H9 (cell line): ENCODE results near the gene DERL2. TPM values are rescaled to one million over a fixed set of nuclear protein-coding genes. Genes with fewer than 3 reads are reported as not detected.

Source experiments
- DNase-seq: peaks from one replicate; pipeline ENCODE4 v3.0.0-alpha.2; 2017
- H2AFZ ChIP-seq: one replicate; pipeline ENCODE4 v1.6.1; 2013; ENCODE audit warnings: mild to moderate bottlenecking, low read length, control low read depth, moderate library complexity
- H2AK5ac ChIP-seq: 2 replicates; pipeline ENCODE4 v1.6.1; 2013; ENCODE audit warnings: low read length, control low read depth, mixed read lengths; ENCODE audit not compliant: insufficient read length
- H2BK120ac ChIP-seq: one replicate; pipeline ENCODE4 v1.6.1; 2013; ENCODE audit warnings: low read depth, mild to moderate bottlenecking, low read length, control low read depth, inconsistent platforms; ENCODE audit not compliant: poor library complexity, severe bottlenecking
- H2BK12ac ChIP-seq: 2 replicates; pipeline ENCODE4 v1.6.1; 2013; ENCODE audit warnings: low read length, control low read depth, mixed read lengths, low read depth; ENCODE audit not compliant: insufficient read length
- H2BK15ac ChIP-seq: 2 replicates; pipeline ENCODE4 v1.6.1; 2013; ENCODE audit warnings: low read depth, low read length, control low read depth
- H2BK20ac ChIP-seq: one replicate; pipeline ENCODE4 v1.6.1; 2013; ENCODE audit warnings: low read depth, mild to moderate bottlenecking, low read length, control low read depth, inconsistent platforms; ENCODE audit not compliant: poor library complexity, severe bottlenecking
- H2BK5ac ChIP-seq: 2 replicates; pipeline ENCODE4 v1.6.1; 2013; ENCODE audit warnings: low read length, control low read depth, mixed read lengths; ENCODE audit not compliant: insufficient read length
- H3K14ac ChIP-seq: 2 replicates; pipeline ENCODE4 v1.6.1; 2013; ENCODE audit warnings: low read length, control low read depth; ENCODE audit not compliant: insufficient read depth
- H3K18ac ChIP-seq: 2 replicates; pipeline ENCODE4 v1.6.1; 2013; ENCODE audit warnings: low read depth, mild to moderate bottlenecking, mixed read lengths, low read length, control low read depth; ENCODE audit not compliant: insufficient read length
- H3K23ac ChIP-seq: 2 replicates; pipeline ENCODE4 v1.6.1; 2013; ENCODE audit warnings: low read length, control low read depth, mixed read lengths, low read depth; ENCODE audit not compliant: insufficient read length
- H3K23me2 ChIP-seq: 2 replicates; pipeline ENCODE4 v1.6.1; 2013; ENCODE audit warnings: low read depth, mild to moderate bottlenecking, mixed read lengths, low read length, control low read depth; ENCODE audit not compliant: insufficient read length, poor library complexity, severe bottlenecking
- H3K27ac ChIP-seq: 2 replicates; pipeline ENCODE4 v1.5.1; 2013; ENCODE audit warnings: low read length, control low read depth, mixed read lengths, low read depth; ENCODE audit not compliant: insufficient read length
- H3K27me3 ChIP-seq: 2 replicates; pipeline ENCODE4 v1.6.1; 2013; ENCODE audit warnings: low read length, control low read depth, inconsistent platforms; ENCODE audit not compliant: insufficient read depth
- H3K4ac ChIP-seq: 2 replicates; pipeline ENCODE4 v1.6.1; 2013; ENCODE audit warnings: low read depth, mild to moderate bottlenecking, control low read depth, inconsistent platforms, low read length, moderate library complexity
- H3K4me1 ChIP-seq: 2 replicates; pipeline ENCODE4 v1.6.1; 2013; ENCODE audit warnings: low read length, control low read depth, inconsistent platforms; ENCODE audit not compliant: insufficient read depth
- H3K4me2 ChIP-seq: 2 replicates; pipeline ENCODE4 v1.6.1; 2013; ENCODE audit warnings: low read length, control low read depth, mixed read lengths; ENCODE audit not compliant: insufficient read length, insufficient read depth
- H3K56ac ChIP-seq: 2 replicates; pipeline ENCODE4 v1.6.1; 2013; ENCODE audit warnings: low read depth, mild to moderate bottlenecking, mixed read lengths, low read length, control low read depth; ENCODE audit not compliant: insufficient read length
- H3K79me1 ChIP-seq: 2 replicates; pipeline ENCODE4 v1.6.1; 2013; ENCODE audit warnings: low read depth, mild to moderate bottlenecking, moderate library complexity, low read length, control low read depth, inconsistent platforms; ENCODE audit not compliant: insufficient read depth, poor library complexity, severe bottlenecking
- H3K79me2 ChIP-seq: 2 replicates; pipeline ENCODE4 v1.6.1; 2013; ENCODE audit warnings: low read length, control low read depth, inconsistent platforms; ENCODE audit not compliant: insufficient read depth
- H3K9ac ChIP-seq: 2 replicates; pipeline ENCODE4 v1.6.1; 2013; ENCODE audit warnings: low read length, control low read depth, mixed read lengths; ENCODE audit not compliant: insufficient read length; ENCODE audit errors: extremely low read depth
- H3K9me3 ChIP-seq: one replicate; pipeline ENCODE4 v1.6.1; 2013; ENCODE audit warnings: low read depth, low read length, inconsistent platforms; ENCODE audit not compliant: control insufficient read depth
- H3T11ph ChIP-seq: one replicate; pipeline ENCODE4 v1.6.1; 2013; ENCODE audit warnings: mild to moderate bottlenecking, low read length, control low read depth, inconsistent platforms
- H4K20me1 ChIP-seq: one replicate; pipeline ENCODE4 v1.6.1; 2013; ENCODE audit not compliant: control insufficient read depth, insufficient read length, insufficient read depth
- H4K5ac ChIP-seq: 2 replicates; pipeline ENCODE4 v1.6.1; 2013; ENCODE audit warnings: low read depth, mild to moderate bottlenecking, mixed read lengths, low read length, control low read depth; ENCODE audit not compliant: insufficient read length
- H4K8ac ChIP-seq: replicated peaks from 2 replicates; pipeline ENCODE4 v1.6.1; 2013; ENCODE audit warnings: low read length, control low read depth, mixed read lengths, low read depth; ENCODE audit not compliant: insufficient read length
- H4K91ac ChIP-seq: 2 replicates; pipeline ENCODE4 v1.6.1; 2013; ENCODE audit warnings: low read depth, mild to moderate bottlenecking, moderate library complexity, mixed read lengths, low read length, control low read depth; ENCODE audit not compliant: insufficient read length
- H3K27ac Mint-ChIP-seq, 3 experiments: 2 replicates in 2 of 3; 3 replicates in 1 of 3; pipeline ENCODE4 v1.8.0; 2020 to 2021; ENCODE audit warnings: mixed read lengths in 3 of 3, mild to moderate bottlenecking in 1 of 3, moderate library complexity in 1 of 3
- H3K27me3 Mint-ChIP-seq: 2 replicates; pipeline ENCODE4 v1.8.0; 2021; ENCODE audit warnings: low read depth, mild to moderate bottlenecking, moderate library complexity, mixed read lengths
- H3K36me3 Mint-ChIP-seq, 3 experiments: 2 replicates in 2 of 3; 3 replicates in 1 of 3; pipeline ENCODE4 v1.8.0; 2020 to 2021; ENCODE audit warnings: low read depth in 3 of 3, mixed read lengths in 3 of 3; ENCODE audit not compliant: insufficient read depth in 1 of 3
- H3K4me1 Mint-ChIP-seq, 2 experiments: 2 replicates each; pipeline ENCODE4 v1.8.0; 2020; ENCODE audit warnings: mixed read lengths in 2 of 2
- H3K4me3 Mint-ChIP-seq, 2 experiments: 2 replicates in 1 of 2; 3 replicates in 1 of 2; pipeline ENCODE4 v1.8.0; 2020 to 2021; ENCODE audit warnings: mild to moderate bottlenecking in 2 of 2, mixed read lengths in 2 of 2, moderate library complexity in 1 of 2
- H3K9me3 Mint-ChIP-seq, 2 experiments: 2 replicates in 1 of 2; 3 replicates in 1 of 2; pipeline ENCODE4 v1.8.0; 2020; ENCODE audit warnings: mild to moderate bottlenecking in 2 of 2, mixed read lengths in 2 of 2, moderate library complexity in 1 of 2
- WGBS: extraction: QIAGEN DNeasy Blood & Tissue Kit; methylation state at CpG from one replicate; pipeline ENCODE4 v1.1.7; 2013; ENCODE audit warnings: missing lambda C conversion rate, low lambda C conversion rate, mixed read lengths; ENCODE audit not compliant: insufficient read length; ENCODE audit errors: extremely low coverage; 5-methylcytosine and 5-hydroxymethylcytosine counted together
- total RNA-seq: library from RNA; stranded (reverse); gene quantifications from 2 replicates; pipeline ENCODE4 v1.2.1, GENCODE V29; 2021
- TF ChIP-seq, protein P1 (sequence below): fragments of 200-600 bp; sonication (generic); conservative IDR thresholded peaks from 3 replicates; pipeline ENCODE4 v1.8.0; 2021; ENCODE audit warnings: antibody characterized with exemption, mild to moderate bottlenecking

Gene DERL2
- total RNA-seq, 1 experiment from 2014 or later, result 83.2 TPM

DNA sequence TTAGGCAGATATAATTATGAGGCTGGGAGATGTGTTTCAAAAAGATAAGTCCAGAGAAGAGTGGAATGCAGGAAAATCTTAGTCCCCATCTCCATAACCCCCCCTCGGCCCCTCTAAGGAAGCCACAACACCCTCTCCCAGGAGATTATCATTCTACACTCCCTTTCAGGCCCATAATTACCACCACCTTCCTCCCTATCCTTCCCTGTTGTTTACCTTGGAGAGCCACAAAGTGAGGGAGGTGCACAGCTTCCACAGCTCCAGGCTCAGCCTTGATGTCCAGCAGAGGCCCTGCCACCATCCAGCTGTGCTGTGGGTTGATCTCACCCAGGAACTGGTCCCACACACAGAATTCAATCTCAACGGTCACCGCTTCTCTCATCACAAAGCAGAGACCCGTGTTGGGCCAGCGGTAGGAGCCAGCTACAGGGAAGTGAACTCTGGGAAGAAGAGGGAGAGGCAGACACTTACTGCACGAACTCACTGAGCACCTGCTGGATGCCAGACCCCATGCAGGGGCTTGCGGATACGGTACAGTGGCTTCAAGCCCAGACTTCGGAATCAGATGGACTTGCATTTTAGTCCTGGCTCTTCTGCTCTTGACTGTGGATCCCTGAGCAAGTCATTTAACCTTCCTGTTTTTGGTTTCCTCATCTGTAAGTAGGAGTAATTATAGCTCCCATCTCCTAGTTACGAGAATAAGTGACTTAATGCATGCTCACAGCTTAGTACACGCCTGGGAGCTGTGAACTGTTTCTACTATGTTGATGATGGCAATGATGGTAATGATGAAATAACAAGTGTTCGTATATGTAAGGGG lies 44.5 kb upstream of the DERL2 start:
- H3T11ph ChIP-seq, result no peak overlapping the region
- no peak overlapping the region for H2AK5ac ChIP-seq
- H4K20me1 ChIP-seq, result no peaks in the 10 kb centered on the region
- no peak overlapping the region for H2BK120ac ChIP-seq
- TF ChIP-seq, protein P1, sequence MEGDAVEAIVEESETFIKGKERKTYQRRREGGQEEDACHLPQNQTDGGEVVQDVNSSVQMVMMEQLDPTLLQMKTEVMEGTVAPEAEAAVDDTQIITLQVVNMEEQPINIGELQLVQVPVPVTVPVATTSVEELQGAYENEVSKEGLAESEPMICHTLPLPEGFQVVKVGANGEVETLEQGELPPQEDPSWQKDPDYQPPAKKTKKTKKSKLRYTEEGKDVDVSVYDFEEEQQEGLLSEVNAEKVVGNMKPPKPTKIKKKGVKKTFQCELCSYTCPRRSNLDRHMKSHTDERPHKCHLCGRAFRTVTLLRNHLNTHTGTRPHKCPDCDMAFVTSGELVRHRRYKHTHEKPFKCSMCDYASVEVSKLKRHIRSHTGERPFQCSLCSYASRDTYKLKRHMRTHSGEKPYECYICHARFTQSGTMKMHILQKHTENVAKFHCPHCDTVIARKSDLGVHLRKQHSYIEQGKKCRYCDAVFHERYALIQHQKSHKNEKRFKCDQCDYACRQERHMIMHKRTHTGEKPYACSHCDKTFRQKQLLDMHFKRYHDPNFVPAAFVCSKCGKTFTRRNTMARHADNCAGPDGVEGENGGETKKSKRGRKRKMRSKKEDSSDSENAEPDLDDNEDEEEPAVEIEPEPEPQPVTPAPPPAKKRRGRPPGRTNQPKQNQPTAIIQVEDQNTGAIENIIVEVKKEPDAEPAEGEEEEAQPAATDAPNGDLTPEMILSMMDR, result no peak
- Mint-ChIP-seq H3K27ac (no peak overlapping the region), H3K4me3 (no peak overlapping the region), H3K9me3 (no peaks in the 10 kb centered on the region), H3K27me3 (peaks cover 4% of the 10 kb centered on the region), H3K36me3 (no peaks in the 10 kb centered on the region), H3K4me1 (no peaks in the 10 kb centered on the region)
- no peak overlapping the region for H3K4ac ChIP-seq
- no peak overlapping the region for H4K5ac ChIP-seq
- H3K9ac ChIP-seq, result no peak overlapping the region
- H2AFZ ChIP-seq, result no peak overlapping the region
- no peak overlapping the region for H4K8ac ChIP-seq
- H3K18ac ChIP-seq, result no peak overlapping the region
- no peaks in the 10 kb centered on the region for H3K23me2 ChIP-seq
- WGBS, result no CpG with 5 or more reads among the region's 12 CpGs
- H2BK15ac ChIP-seq, result no peak overlapping the region
- no peak overlapping the region for H3K27ac ChIP-seq
- no peaks in the 10 kb centered on the region for H3K27me3 ChIP-seq
- H2BK20ac ChIP-seq, result no peak overlapping the region
- H3K4me2 ChIP-seq, result no peak overlapping the region
- H3K9me3 ChIP-seq, result no peaks in the 10 kb centered on the region
- no peak overlapping the region for H2BK12ac ChIP-seq
- H3K79me1 ChIP-seq, result no peaks in the 10 kb centered on the region
- H3K56ac ChIP-seq, result no peak overlapping the region
- no peak for DNase-seq
- no peak overlapping the region for H3K23ac ChIP-seq
- H4K91ac ChIP-seq, result no peak overlapping the region
- H3K79me2 ChIP-seq, result no peaks in the 10 kb centered on the region
- H3K4me1 ChIP-seq, result no peaks in the 10 kb centered on the region
- no peak overlapping the region for H3K14ac ChIP-seq
- no peak overlapping the region for H2BK5ac ChIP-seq
